ENCODE results near the gene BBS2.

The BBS2 gene

DNA sequence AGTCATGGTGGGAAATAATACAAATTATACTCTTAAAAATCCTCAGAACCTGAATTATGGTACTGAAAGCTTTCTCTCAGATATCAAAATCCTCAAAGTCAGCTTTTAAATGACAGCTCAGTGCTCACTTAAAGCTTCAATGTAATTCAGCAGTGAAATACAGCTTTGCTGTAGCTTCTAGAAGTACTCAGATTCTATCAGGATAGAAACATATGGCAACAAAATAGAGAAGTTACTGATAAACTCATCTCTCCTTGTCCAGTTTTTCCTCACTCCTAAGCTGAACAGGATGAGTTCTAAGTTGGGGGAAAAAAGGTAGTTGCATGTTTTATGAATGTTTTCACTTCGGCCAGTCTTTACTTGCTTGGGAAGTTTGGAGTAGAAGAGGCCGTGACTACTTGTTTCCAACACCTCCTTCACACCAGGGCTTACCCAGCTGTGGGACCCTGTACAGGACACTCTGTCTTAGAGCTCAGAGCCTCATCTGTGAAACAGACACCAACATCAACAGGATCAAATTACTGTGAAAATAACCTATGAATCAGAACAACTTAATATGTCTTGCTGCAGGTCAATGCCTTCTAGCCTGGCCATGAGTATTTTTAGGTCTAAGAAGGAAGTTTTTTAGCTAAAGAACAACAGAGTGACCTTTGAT, 38.2 kb downstream of the BBS2 start:
- H3K4me3 ChIP-seq: no peak overlapping the region
- H3K27ac ChIP-seq: no peak overlapping the region

- Histone ChIP-seq H3K4me3 (no peak overlapping the region), H3K27ac (no peak overlapping the region)
These were observed 38.9 kb downstream of the BBS2 start for GRCh38 chr16:56480776-56481467.

DNA sequence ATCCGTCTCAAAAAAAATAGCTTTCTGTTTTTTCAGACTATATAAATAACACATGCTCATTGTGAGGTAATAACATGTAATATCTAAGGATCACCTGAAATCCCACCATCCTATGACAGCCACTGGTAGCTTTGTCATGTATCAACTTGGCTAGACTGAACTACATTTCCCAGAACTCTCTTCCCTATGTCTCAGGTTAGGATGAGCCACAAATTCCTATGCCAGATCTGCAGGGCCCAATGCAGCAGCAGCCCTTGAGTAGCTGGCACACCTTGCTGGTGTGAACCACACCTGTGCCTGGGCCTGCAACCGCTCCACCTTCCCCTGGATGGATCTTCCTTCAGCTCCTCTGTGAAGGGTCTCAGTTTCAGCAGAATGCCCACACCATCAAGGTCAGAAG, 40.4 kb downstream of the BBS2 start:
- no peak overlapping the region for H3K27ac ChIP-seq
- no peak overlapping the region for H3K4me3 ChIP-seq

DNA sequence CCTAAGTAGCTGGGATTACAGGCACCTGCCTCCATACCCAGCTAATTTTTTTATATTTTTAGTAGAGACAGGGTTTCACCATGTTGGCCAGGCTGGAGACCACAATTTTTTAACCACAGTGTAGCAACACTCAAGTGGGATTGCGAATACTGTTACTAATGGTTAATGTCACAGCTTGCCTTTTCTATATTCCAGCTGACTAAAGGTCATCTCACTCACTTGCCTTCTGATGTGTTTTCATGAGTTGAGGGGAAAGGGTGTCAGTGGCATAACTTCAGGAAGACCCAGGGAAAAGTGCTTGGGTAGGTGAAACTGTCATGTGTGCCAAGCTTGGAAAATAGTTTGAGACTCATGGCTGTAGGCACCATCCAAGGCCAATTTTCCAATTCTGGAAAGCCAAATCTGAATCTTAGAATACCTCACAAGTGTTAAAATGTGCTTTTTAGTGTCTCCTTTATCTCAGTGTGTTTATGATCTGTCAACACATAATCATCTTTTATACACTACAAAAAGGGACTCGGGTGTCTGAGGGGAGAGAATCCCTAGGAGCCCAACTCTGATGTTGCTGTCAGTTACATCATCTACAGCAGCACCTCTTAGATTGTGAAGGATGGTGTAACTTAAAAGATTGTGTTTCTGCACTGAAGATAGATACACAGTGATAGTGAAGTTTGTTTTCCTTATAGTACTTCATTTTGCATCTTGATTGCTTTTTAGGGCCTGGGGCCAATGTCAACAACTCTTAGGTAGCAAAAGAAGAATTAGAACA, 41.4 kb downstream of the BBS2 start:
- no peak overlapping the region for H3K4me3 ChIP-seq
- no peak overlapping the region for H3K27ac ChIP-seq

DNA sequence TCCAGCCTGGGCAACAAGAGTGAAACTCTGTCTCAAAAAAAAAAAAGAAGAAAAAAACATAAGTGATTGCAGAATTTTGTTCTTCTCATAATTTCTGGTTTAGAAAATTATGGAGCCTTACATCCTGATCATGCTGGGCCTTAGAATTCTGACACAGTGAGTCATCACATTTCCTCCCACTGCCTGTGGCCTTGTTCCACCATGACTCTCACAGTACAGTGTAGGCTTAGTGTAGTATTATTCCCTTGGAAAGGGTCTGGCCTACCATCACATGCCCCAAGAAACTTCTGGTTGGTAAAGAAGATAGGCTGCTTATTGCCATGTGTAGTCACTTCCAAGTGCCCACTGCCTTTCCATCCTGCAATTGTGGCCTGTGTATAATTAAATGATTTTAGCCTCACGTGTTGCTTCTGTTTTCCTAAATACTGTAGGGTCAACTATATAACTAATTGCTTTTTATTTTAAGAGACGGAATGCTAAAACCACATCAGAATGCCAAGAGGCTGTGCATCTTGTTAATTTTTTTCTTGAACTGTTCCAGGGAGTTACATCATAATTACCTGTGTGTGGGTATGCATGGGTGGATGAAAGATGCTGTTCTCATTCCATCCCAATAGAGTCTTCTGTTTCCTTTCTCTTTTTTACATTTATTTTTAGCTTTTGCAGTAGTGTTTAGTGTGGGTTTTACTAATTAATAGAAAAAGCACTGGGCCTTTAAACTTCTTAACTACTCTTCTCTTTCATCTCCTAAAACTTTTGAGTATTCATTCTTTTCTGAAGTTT, 42.5 kb downstream of the BBS2 start:
- H3K27ac ChIP-seq: peak overlapping the region in 3 of 21 experiments; percentile 11 to 64 (median 52)
- H3K4me3 ChIP-seq: no peak overlapping the region

DNA sequence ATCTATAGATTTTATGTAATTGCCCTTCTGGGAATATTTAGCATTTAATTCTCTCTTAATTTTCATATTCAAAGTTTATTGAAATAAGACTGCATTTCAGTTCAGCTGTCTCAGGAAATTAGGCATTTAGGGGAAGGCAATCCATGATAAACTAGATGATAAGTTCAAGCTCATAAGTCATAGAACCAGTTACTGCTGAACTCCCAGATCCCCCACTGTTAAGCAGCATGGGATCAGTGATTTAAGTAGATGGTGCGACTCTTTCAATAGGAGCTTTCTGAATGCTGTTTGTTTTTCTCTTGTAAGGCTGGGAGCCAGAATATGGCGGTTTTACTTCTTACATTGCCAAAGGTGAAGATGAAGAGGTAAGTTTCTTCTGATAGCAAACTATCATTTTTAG, 44.6 kb downstream of the BBS2 start:
- no peak overlapping the region for H3K4me3 ChIP-seq
- H3K27ac ChIP-seq: no peak overlapping the region

GRCh38 chr16:56470666-56471065, 49.2 kb downstream of the BBS2 start:
- H3K27ac ChIP-seq: no peak overlapping the region
- no peak overlapping the region for H3K4me3 ChIP-seq

DNA sequence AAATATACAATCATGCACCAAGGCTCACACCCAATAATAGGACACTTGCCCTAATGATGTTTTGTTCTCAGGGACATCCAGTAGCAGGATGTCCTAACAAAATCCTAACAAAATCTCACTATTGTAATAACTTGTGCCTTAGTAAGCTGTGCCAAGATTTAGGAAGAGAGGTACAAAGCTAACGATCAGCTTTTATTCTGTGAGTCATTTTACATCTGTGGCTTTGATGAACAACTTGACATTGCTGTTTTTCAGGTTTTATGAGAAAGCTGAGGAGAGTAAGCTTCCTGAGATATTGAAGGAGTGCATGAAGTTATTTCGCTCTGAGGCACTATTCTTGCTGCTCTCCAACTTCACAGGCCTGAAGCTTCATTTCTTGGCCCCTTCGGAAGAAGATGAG, 49.6 kb downstream of the BBS2 start:
- no peak overlapping the region for H3K27ac ChIP-seq
- H3K4me3 ChIP-seq: no peak overlapping the region

GRCh38 chr16:56469748-56470147, 50.1 kb downstream of the BBS2 start:
- H3K27ac ChIP-seq: no peak overlapping the region
- H3K4me3 ChIP-seq: no peak overlapping the region

- H3K27ac ChIP-seq: no peak overlapping the region
- no peak overlapping the region for H3K4me3 ChIP-seq
These were observed 51.0 kb downstream of the BBS2 start for GRCh38 chr16:56468800-56469199.

- H3K4me3 ChIP-seq: no peak overlapping the region
- no peak overlapping the region for H3K27ac ChIP-seq
These were observed 53.5 kb downstream of the BBS2 start for GRCh38 chr16:56466344-56466743.

GRCh38 chr16:56463153-56463552, 56.7 kb downstream of the BBS2 start:
- no peak overlapping the region for H3K4me3 ChIP-seq
- no peak overlapping the region for H3K27ac ChIP-seq

GRCh38 chr16:56462064-56462796, 57.6 kb downstream of the BBS2 start:
- H3K27ac ChIP-seq: no peak overlapping the region

GRCh38 chr16:56460101-56460500, 59.7 kb downstream of the BBS2 start:
- no peak overlapping the region for H3K27ac ChIP-seq
- no peak overlapping the region for H3K4me3 ChIP-seq

More at GRCh38 chr16:56462064-56462796, 57.6 kb downstream of the BBS2 start:
- no peak overlapping the region for H3K4me3 ChIP-seq

DNA sequence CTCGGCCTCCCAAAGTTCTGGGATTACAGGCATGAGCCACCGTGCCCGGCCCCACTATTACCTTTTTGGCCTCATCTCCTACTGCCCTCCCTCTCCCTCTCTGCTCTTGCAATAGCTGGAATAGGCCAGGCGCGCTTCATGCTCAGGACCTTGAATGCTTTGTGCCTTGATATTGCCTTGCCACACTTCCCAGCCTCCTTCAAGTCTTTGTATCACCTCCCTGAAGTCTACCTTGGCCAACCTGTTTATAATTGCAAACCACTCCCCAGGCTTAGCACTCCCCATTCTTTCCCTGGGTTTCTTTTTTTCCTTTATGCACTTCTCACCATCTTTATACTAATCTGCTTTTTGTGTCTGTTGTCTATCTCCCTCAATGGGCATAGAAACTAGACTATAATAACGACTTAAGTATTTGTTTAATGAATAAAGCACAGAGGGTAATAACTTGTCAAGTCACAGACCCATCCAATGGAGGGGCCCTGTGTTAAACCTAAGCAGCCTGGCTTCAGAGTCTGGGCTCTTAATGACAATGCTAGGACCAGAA, 61.8 kb downstream of the BBS2 start:
- Histone ChIP-seq H3K4me3 (no peak overlapping the region), H3K27ac (no peak overlapping the region)

DNA sequence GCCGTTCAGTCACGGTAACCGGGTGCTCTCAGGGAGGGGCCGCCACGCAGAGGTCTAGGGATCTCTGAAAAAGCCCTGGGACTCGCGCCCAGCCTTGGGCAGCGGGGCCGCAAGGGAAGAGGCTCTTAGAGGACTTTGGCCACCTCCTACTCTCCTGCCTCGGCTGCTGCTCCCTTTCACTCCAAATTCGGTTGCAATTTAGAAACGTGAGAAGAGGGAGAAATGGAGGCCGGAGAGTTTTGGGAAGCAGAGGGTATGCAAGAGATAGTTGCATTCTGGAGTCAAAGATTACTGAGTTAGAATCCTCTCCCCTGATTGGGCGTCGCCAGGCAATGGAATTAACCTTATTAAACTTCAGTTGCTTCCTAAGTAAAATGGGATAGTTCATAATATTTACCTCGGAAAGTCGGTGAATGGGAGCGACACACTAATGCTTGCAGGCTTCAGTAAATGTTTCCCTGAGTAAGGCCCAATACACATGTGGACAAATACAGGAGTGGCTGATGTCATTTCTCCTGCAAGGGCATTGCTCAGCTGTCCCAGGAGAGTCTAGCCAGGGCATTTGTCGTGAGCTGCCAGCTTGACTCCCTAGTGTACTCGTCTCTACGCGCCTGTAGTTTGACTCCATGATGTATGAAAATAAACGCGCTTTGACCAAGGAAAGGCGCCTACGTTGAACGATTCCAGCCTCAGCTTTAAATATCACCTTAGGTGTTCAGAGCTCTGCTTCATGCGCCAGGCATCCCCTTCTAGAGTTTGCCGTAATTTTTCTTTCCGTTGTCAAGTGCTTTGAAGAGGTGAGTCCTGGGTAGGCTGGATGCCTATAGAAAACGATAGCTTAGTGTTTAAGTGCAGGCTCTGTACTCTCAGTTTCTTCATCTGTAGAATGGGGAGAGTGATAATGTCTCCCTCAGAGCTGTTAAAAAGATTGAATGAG, 67.8 kb downstream of the BBS2 start:
- peak overlapping the region; percentile 29 to 93 (median 82) for H3K27ac ChIP-seq
- peak overlapping the region; percentile 64 to 91 (median 86) for H3K4me3 ChIP-seq

DNA sequence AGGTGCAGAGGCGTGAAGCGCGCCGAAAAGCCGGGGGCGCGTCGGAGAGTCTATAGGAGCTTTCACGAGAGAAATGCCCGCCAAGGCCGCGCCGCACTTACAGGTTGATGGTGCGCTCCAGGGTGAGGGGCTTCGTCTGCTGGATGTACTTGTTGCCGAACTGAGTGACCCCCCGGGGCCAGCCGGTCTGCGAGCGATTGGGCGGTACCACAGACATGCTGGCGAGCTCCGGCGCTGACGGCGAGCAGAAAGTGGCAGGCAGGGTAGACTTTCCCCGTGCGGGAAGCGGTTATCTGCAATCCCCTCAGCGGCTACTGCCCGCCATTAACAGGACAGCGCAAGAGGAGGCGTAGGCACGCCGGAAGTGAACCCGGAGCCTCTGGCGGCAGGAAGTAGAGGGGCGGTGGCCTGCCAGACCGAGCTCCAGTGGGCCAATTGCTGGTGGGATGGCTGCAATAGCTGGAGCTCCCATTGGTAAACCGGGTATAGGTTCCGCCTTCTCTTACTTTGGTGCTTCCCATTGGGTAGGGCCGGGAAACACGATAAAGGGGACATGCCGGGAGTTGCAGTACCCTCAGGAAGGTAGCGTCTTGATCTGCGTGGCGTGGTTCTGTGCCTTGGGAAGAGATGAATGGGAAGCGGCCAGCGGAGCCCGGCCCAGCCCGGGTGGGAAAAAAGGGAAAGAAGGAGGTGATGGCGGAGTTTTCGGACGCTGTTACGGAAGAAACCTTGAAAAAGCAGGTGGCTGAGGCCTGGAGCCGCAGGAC, 68.7 kb downstream of the BBS2 start, which contains the start of the genes NUDT21 and OGFOD1:
TSS of gene NUDT21 (minus strand) at position 347 of the 767 bp plus-strand sequence. CDS start at position 217, 130 bp downstream.
TSS of gene OGFOD1 (plus strand) at position 569 of the 767 bp plus-strand sequence. CDS start at position 628, 59 bp downstream.
- peak within 1 kb of the TSS; percentile 64 to 91 (median 86) for H3K4me3 ChIP-seq
- peak within 1 kb of the TSS; percentile 46 to 93 (median 84) for H3K27ac ChIP-seq
